ENCODE measurements around the gene NGLY1. TPM values are rescaled to one million over a fixed set of nuclear protein-coding genes. Genes with fewer than 3 reads are reported as not detected.

NGLY1 gene
- total RNA-seq, 1 experiment from 2014 or later: 14.6 TPM

- TF ChIP-seq, protein P1, sequence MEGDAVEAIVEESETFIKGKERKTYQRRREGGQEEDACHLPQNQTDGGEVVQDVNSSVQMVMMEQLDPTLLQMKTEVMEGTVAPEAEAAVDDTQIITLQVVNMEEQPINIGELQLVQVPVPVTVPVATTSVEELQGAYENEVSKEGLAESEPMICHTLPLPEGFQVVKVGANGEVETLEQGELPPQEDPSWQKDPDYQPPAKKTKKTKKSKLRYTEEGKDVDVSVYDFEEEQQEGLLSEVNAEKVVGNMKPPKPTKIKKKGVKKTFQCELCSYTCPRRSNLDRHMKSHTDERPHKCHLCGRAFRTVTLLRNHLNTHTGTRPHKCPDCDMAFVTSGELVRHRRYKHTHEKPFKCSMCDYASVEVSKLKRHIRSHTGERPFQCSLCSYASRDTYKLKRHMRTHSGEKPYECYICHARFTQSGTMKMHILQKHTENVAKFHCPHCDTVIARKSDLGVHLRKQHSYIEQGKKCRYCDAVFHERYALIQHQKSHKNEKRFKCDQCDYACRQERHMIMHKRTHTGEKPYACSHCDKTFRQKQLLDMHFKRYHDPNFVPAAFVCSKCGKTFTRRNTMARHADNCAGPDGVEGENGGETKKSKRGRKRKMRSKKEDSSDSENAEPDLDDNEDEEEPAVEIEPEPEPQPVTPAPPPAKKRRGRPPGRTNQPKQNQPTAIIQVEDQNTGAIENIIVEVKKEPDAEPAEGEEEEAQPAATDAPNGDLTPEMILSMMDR (IDR thresholded peaks at IDR 0.05): no peak
- TF ChIP-seq POLR2AphosphoS5 (IDR thresholded peaks at IDR 0.05; ENCODE audit: low read depth, low read length): no peak
- TF ChIP-seq TCF7L2 (IDR thresholded peaks at IDR 0.05; ENCODE audit: low read depth, low read length): no peak
- no peak for TF ChIP-seq SIN3A (IDR thresholded peaks at IDR 0.05; ENCODE audit: borderline replicate concordance, insufficient read depth, low read depth, low read length)
- TF ChIP-seq, protein P2, sequence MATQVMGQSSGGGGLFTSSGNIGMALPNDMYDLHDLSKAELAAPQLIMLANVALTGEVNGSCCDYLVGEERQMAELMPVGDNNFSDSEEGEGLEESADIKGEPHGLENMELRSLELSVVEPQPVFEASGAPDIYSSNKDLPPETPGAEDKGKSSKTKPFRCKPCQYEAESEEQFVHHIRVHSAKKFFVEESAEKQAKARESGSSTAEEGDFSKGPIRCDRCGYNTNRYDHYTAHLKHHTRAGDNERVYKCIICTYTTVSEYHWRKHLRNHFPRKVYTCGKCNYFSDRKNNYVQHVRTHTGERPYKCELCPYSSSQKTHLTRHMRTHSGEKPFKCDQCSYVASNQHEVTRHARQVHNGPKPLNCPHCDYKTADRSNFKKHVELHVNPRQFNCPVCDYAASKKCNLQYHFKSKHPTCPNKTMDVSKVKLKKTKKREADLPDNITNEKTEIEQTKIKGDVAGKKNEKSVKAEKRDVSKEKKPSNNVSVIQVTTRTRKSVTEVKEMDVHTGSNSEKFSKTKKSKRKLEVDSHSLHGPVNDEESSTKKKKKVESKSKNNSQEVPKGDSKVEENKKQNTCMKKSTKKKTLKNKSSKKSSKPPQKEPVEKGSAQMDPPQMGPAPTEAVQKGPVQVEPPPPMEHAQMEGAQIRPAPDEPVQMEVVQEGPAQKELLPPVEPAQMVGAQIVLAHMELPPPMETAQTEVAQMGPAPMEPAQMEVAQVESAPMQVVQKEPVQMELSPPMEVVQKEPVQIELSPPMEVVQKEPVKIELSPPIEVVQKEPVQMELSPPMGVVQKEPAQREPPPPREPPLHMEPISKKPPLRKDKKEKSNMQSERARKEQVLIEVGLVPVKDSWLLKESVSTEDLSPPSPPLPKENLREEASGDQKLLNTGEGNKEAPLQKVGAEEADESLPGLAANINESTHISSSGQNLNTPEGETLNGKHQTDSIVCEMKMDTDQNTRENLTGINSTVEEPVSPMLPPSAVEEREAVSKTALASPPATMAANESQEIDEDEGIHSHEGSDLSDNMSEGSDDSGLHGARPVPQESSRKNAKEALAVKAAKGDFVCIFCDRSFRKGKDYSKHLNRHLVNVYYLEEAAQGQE (IDR thresholded peaks at IDR 0.05; ENCODE audit: insufficient read depth in 1 of 2, low read depth in 2 of 2, low read length in 1 of 2): no peak
- in situ Hi-C loops (cut with HindIII; ENCODE audit: low pct_unique_long_range_greater_than_20kb, low sequenced_read_pairs): no loop called here
- H3K4me3 ChIP-seq (ENCODE audit: low read depth in 2 of 2, low read length in 2 of 2): no peak overlapping the region
- no TSS peak for BruUV-seq (replicated peaks)
- ATAC-seq (no peak), DNase-seq (ENCODE audit: low read depth, low spot score) (no peak)
- H3K27me3 ChIP-seq (ENCODE audit: control insufficient read depth, insufficient read depth, low read length): no peaks in the 10 kb centered on the region
- intact Hi-C loops (cut with micrococcal nuclease; ENCODE audit: unreplicated experiment): no loop called here
- H3K4me1 ChIP-seq (ENCODE audit: control insufficient read depth, insufficient read depth, low read length): no peaks in the 10 kb centered on the region
- no peak overlapping the region for H3K27ac ChIP-seq (ENCODE audit: low read length)
- ChIA-PET CTCF (no interaction called here), POLR2A (no interaction called here)
- H3K9me3 ChIP-seq (ENCODE audit: control insufficient read depth, insufficient read depth, low read depth, low read length): no peaks in the 10 kb centered on the region
- H3K36me3 ChIP-seq (ENCODE audit: control insufficient read depth, insufficient read depth, low read length): no peaks in the 10 kb centered on the region; the same call in 1 of the 2 replicates
Observed at GRCh38 chr3:25728101-25728500, 55.1 kb downstream of the NGLY1 start.

- Histone ChIP-seq H3K36me3 (ENCODE audit: control insufficient read depth, insufficient read depth, low read length) (no peaks in the 10 kb centered on the region; the same call in 1 of the 2 replicates), H3K27me3 (ENCODE audit: control insufficient read depth, insufficient read depth, low read length) (no peaks in the 10 kb centered on the region), H3K4me1 (ENCODE audit: control insufficient read depth, insufficient read depth, low read length) (no peaks in the 10 kb centered on the region), H3K9me3 (ENCODE audit: control insufficient read depth, insufficient read depth, low read depth, low read length) (no peaks in the 10 kb centered on the region), H3K27ac (ENCODE audit: low read length) (no peak overlapping the region), H3K4me3 (ENCODE audit: low read depth in 2 of 2, low read length in 2 of 2) (no peak overlapping the region)
- BruUV-seq (replicated peaks): no TSS peak
- intact Hi-C loops (cut with micrococcal nuclease; ENCODE audit: unreplicated experiment): no loop called here
- in situ Hi-C loops (cut with HindIII; ENCODE audit: low pct_unique_long_range_greater_than_20kb, low sequenced_read_pairs): no loop called here
- CTCF ChIA-PET: no interaction called here
- DNase-seq (ENCODE audit: low read depth, low spot score) (no peak), ATAC-seq (no peak)
- TF ChIP-seq SIN3A (IDR thresholded peaks at IDR 0.05; ENCODE audit: borderline replicate concordance, insufficient read depth, low read depth, low read length) (no peak), POLR2AphosphoS5 (IDR thresholded peaks at IDR 0.05; ENCODE audit: low read depth, low read length) (no peak), TCF7L2 (IDR thresholded peaks at IDR 0.05; ENCODE audit: low read depth, low read length) (no peak)
- TF ChIP-seq, protein P1 (IDR thresholded peaks at IDR 0.05): no peak
- TF ChIP-seq, protein P2 (IDR thresholded peaks at IDR 0.05; ENCODE audit: insufficient read depth in 1 of 2, low read depth in 2 of 2, low read length in 1 of 2): no peak
- POLR2A ChIA-PET: no interaction called here
Observed at GRCh38 chr3:25727316-25727715, 55.9 kb downstream of the NGLY1 start.

Data from Panc1 (cell line).